ENCODE measurements around the gene TSPAN5. TPM values are rescaled to one million over a fixed set of nuclear protein-coding genes. Genes with fewer than 3 reads are reported as not detected.
"Not testable (repeated sequence)": the region's sequence is repeated elsewhere in the genome, so short reads cannot be mapped to it uniquely, and the experiment has no call there.

The TSPAN5 gene
- total and polyA plus RNA-seq, 8 donors, result 0.23 to 2.6 (median 1.2) TPM

DNA sequence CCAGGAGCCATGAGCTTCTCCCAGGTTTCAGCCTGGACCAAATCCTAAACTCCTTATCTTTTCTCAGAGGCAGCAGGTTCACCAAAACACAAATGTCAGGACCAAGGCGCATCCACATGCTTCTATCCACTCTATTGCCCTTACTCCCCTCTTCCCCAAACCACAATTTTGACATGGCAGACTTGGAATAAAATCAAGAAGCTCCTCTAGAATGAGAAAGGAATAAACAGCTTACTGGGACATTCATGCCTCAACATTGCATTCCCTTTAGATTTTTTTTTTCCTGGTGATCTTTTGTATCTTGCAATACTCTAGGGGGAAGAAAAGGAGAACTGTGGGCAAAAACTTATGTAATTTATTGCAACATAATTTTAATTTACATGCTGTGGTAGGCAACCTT is 119.1 kb downstream of the TSPAN5 start:
- FAIRE-seq, result no peak
- intact Hi-C loops (cut with DNase I), result no loop called here
- 96 to 100% methylated on average over 1 of the region's 1 CpG for WGBS, 2 donors

DNA sequence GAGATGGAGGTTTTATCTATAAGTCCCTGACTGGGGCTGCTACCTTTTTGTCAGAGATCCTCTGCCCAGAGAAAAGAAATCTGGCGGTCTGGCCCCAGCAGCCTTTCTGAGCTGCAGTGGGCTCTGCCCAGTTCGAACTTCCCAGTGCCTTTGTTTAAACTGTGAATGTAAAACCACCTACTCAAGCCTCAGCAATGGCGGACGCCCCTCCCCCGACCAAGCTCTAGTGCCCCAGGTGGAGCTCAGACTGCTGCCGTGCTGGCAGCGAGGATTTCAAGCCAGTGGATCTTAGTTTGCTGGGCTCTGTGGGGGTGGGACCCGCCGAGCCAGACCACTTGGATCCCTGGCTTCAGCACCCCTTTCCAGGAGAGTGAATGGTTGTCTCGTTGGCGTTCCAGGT is 121.8 kb downstream of the TSPAN5 start:
- TF ChIP-seq, protein P1, sequence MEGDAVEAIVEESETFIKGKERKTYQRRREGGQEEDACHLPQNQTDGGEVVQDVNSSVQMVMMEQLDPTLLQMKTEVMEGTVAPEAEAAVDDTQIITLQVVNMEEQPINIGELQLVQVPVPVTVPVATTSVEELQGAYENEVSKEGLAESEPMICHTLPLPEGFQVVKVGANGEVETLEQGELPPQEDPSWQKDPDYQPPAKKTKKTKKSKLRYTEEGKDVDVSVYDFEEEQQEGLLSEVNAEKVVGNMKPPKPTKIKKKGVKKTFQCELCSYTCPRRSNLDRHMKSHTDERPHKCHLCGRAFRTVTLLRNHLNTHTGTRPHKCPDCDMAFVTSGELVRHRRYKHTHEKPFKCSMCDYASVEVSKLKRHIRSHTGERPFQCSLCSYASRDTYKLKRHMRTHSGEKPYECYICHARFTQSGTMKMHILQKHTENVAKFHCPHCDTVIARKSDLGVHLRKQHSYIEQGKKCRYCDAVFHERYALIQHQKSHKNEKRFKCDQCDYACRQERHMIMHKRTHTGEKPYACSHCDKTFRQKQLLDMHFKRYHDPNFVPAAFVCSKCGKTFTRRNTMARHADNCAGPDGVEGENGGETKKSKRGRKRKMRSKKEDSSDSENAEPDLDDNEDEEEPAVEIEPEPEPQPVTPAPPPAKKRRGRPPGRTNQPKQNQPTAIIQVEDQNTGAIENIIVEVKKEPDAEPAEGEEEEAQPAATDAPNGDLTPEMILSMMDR (IDR thresholded peaks at IDR 0.05), result no peak
- Histone ChIP-seq H3K4me3 (no peak overlapping the region), H3K27ac (no peak overlapping the region), H3K9me3 (no peaks in the 10 kb centered on the region), H3K36me3 (no peaks in the 10 kb centered on the region), H3K4me1 (no peaks in the 10 kb centered on the region), H3K27me3 (no peaks in the 10 kb centered on the region)
- 89 to 92% methylated on average over 11 of the region's 11 CpGs for WGBS, 2 donors
- ATAC-seq (no peak), FAIRE-seq (no peak), DNase-seq (no peak)
- intact Hi-C loops (cut with DNase I), result no loop called here

More for the DNA sequence above, 119.1 kb downstream of the TSPAN5 start:
- H3K27ac ChIP-seq, result no peak overlapping the region
- no peaks in the 10 kb centered on the region for H3K4me1 ChIP-seq
- TF ChIP-seq, protein P1 (IDR thresholded peaks at IDR 0.05), result no peak
- H3K36me3 ChIP-seq, result no peaks in the 10 kb centered on the region
- H3K4me3 ChIP-seq, result no peak overlapping the region
- H3K9me3 ChIP-seq, result no peaks in the 10 kb centered on the region
- ATAC-seq (no peak), DNase-seq (no peak)
- no peaks in the 10 kb centered on the region for H3K27me3 ChIP-seq

DNA sequence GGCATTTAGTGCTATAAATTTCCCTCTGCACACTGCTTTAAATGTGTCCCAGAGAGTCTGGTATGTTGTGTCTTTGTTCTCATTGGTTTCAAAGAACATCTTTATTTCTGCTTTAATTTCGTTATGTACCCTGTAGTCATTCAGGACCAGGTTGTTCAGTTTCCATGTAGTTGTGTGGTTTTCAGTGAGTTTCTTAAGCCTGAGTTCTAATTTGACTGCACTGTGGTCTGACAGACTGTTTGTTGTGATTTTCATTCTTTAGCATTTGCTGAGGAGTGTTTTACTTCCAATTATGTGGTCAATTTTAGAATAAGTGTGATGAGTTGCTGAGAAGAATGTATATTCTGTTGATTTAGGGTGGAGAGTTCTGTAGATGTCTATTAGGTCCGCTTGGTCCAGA is 124.3 kb downstream of the TSPAN5 start:
- H3K4me3 ChIP-seq; H3K4me1 ChIP-seq; DNase-seq; H3K27me3 ChIP-seq; H3K9me3 ChIP-seq; H3K27ac ChIP-seq; ATAC-seq; H3K36me3 ChIP-seq; FAIRE-seq; intact Hi-C loops (cut with DNase I): not testable (repeated sequence)
- WGBS, 2 donors, result 83% methylated on average over 2 of the region's 2 CpGs

DNA sequence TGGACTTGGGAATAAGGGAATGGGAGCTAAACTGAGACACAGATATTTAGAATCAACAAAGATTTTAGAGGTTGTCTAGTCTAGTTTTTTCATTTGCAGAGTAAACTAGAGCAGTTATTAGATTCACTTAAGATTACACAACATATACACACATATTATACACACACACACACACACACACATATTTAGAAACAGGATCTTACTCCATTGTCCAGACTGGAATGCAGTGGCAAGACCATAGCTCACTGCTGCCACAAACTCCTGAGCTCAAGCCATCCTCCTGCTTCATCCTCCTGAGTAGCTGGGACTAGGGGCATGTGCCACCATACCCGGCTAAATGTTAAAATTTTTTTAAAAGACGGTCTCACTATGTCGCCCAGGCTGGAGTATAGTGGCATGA is 127.8 kb downstream of the TSPAN5 start:
- no peak for ATAC-seq
- H3K4me3 ChIP-seq, result no peak overlapping the region
- H3K27ac ChIP-seq, result no peak overlapping the region
- intact Hi-C loops (cut with DNase I), result no loop called here
- H3K4me1 ChIP-seq, result no peaks in the 10 kb centered on the region
- no peaks in the 10 kb centered on the region for H3K36me3 ChIP-seq
- WGBS, 2 donors, result 96 to 97% methylated on average over 3 of the region's 3 CpGs
- TF ChIP-seq, protein P1 (IDR thresholded peaks at IDR 0.05), result no peak
- no peak for DNase-seq
- H3K27me3 ChIP-seq, result no peaks in the 10 kb centered on the region
- FAIRE-seq, result no peak
- no peaks in the 10 kb centered on the region for H3K9me3 ChIP-seq

DNA sequence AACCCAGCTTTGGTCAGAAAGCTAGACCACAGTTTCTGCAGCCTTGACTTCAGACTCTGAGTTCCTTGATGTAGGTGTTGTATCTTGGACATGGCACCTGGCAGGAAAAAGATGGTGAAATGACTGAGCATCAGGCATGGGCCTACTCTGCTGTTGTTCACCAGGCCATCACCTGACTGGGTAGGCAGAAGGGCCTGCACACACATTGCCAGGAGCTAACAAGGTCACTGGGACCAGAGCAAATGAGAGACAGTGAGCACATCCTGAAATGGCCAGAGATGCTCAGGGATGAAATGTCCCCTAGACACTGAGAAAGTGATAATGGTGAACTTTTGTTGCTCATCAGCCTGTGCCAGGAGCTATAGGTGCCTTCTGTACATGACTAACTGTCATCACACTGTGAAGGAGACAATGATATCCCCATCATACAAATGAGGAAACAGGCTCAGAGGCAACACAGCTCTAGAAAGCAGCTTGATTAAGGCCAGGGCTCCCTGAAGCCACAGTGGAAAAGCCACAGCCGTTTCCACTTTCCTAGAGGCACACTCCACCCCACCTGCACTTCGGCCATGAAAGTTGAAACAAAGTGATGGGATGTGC is 128.3 kb downstream of the TSPAN5 start:
- intact Hi-C loops (cut with DNase I), result no loop called here
- H3K4me3 ChIP-seq, result no peak overlapping the region
- no peaks in the 10 kb centered on the region for H3K27me3 ChIP-seq
- H3K27ac ChIP-seq, result no peak overlapping the region
- ATAC-seq (no peak), FAIRE-seq (no peak), DNase-seq (no peak)
- no peaks in the 10 kb centered on the region for H3K4me1 ChIP-seq
- TF ChIP-seq, protein P1 (IDR thresholded peaks at IDR 0.05), result no peak
- H3K9me3 ChIP-seq, result no peaks in the 10 kb centered on the region
- WGBS, 2 donors, result 82 to 90% methylated on average over 2 of the region's 2 CpGs
- no peaks in the 10 kb centered on the region for H3K36me3 ChIP-seq

All from pancreas (tissue), 10 donors.